HG03135 (cell line): ENCODE measurements around the gene RNF144B.
"Not testable (repeated sequence)": the region's sequence is repeated elsewhere in the genome, so short reads cannot be mapped to it uniquely, and the experiment has no call there.

ENCODE experiments used
- ATAC-seq: cut with Tn5 transposase; IDR thresholded peaks from one replicate; pipeline ENCODE4 v1.9.1; 2021; ENCODE audit warnings: mild to moderate bottlenecking, moderate library complexity; ENCODE audit not compliant: unreplicated experiment

Gene RNF144B

GRCh38 chr6:18405477-18406293, 18.5 kb downstream of the RNF144B start:
- ATAC-seq: no peak

- ATAC-seq: no peak
Observed at GRCh38 chr6:18406955-18407749, 20.0 kb downstream of the RNF144B start.

- ATAC-seq: not testable (repeated sequence)
Observed at GRCh38 chr6:18409602-18410001, 22.5 kb downstream of the RNF144B start.

- no peak for ATAC-seq
Observed at GRCh38 chr6:18410412-18410811, 23.3 kb downstream of the RNF144B start.

- no peak for ATAC-seq
Observed at GRCh38 chr6:18412068-18412467, 24.9 kb downstream of the RNF144B start.

GRCh38 chr6:18412644-18413043, 25.5 kb downstream of the RNF144B start:
- ATAC-seq: no peak

GRCh38 chr6:18413381-18413780, 26.2 kb downstream of the RNF144B start:
- no peak for ATAC-seq

- no peak for ATAC-seq
Observed at GRCh38 chr6:18414116-18414515, 27.0 kb downstream of the RNF144B start.

- no peak for ATAC-seq
Observed at GRCh38 chr6:18415207-18415606, 28.1 kb downstream of the RNF144B start.

- ATAC-seq: no peak
Observed at GRCh38 chr6:18415671-18416340, 28.7 kb downstream of the RNF144B start.

- ATAC-seq: no peak
Observed at GRCh38 chr6:18416341-18416679, 29.2 kb downstream of the RNF144B start.

GRCh38 chr6:18420328-18420727, 33.2 kb downstream of the RNF144B start:
- ATAC-seq: no peak

GRCh38 chr6:18422136-18422535, 35.0 kb downstream of the RNF144B start:
- no peak for ATAC-seq

GRCh38 chr6:18423426-18423825, 36.3 kb downstream of the RNF144B start:
- no peak for ATAC-seq

GRCh38 chr6:18424201-18424600, 37.1 kb downstream of the RNF144B start:
- no peak for ATAC-seq

- ATAC-seq: no peak
Observed at GRCh38 chr6:18425218-18425617, 38.1 kb downstream of the RNF144B start.

- ATAC-seq: no peak
Observed at GRCh38 chr6:18427296-18427695, 40.1 kb downstream of the RNF144B start.

GRCh38 chr6:18429655-18430297, 42.6 kb downstream of the RNF144B start:
- no peak for ATAC-seq

- ATAC-seq: no peak
Observed at GRCh38 chr6:18431581-18431980, 44.4 kb downstream of the RNF144B start.

GRCh38 chr6:18432180-18432579, 45.0 kb downstream of the RNF144B start:
- no peak for ATAC-seq

- ATAC-seq: no peak
Observed at GRCh38 chr6:18432619-18433018, 45.5 kb downstream of the RNF144B start.
